PFSK-1 (cell line): Measurements from ENCODE around the gene TGM6.

ENCODE experiments used
- FOXP2 ChIP-seq: optimal IDR thresholded peaks from 2 replicates; pipeline ENCODE3; 2011; ENCODE audit warnings: borderline replicate concordance, control low read depth, inconsistent platforms; ENCODE audit not compliant: insufficient read depth; ENCODE audit errors: extremely low read length, extremely low read depth
- POLR2AphosphoS5 ChIP-seq: IDR thresholded peaks from 2 replicates; pipeline ENCODE4 v1.6.1; 2012; ENCODE audit warnings: low read depth, mild to moderate bottlenecking, control low read depth, low read length, moderate library complexity
- REST ChIP-seq, 2 experiments: IDR thresholded peaks; 2 replicates each; pipeline versions ENCODE4 v1.6.1 to v1.8.0; 2011 to 2012; ENCODE audit warnings: low read depth in 2 of 2, low read length in 2 of 2, control low read depth in 1 of 2, inconsistent platforms in 1 of 2, mild to moderate bottlenecking in 1 of 2, moderate library complexity in 1 of 2; ENCODE audit not compliant: insufficient read depth in 1 of 2
- SIN3A ChIP-seq: IDR thresholded peaks from 2 replicates; pipeline ENCODE4 v1.6.1; 2012; ENCODE audit warnings: mild to moderate bottlenecking, low read length, moderate library complexity, borderline replicate concordance; ENCODE audit not compliant: insufficient read depth
- TAF1 ChIP-seq: IDR thresholded peaks from 2 replicates; pipeline ENCODE4 v1.6.1; 2012; ENCODE audit warnings: low read length, control low read depth, borderline replicate concordance; ENCODE audit not compliant: insufficient read depth

TGM6 gene

GRCh38 chr20:2340136-2340535 is 40.6 kb upstream of the TGM6 start:
- no peak for TF ChIP-seq POLR2AphosphoS5
- TF ChIP-seq SIN3A: no peak
- TF ChIP-seq REST (IDR thresholded peaks at IDR 0.05; ENCODE audit: insufficient read depth in 1 of 2, low read depth in 2 of 2, low read length in 2 of 2): no peak
- TF ChIP-seq TAF1: no peak
- TF ChIP-seq FOXP2: no peak

- TF ChIP-seq REST (IDR thresholded peaks at IDR 0.05; ENCODE audit: insufficient read depth in 1 of 2, low read depth in 2 of 2, low read length in 2 of 2) (no peak), TAF1 (no peak), FOXP2 (no peak), SIN3A (no peak), POLR2AphosphoS5 (no peak)
Measured at GRCh38 chr20:2340823-2341222, 39.9 kb upstream of the TGM6 start.

GRCh38 chr20:2341336-2341735 is 39.4 kb upstream of the TGM6 start:
- TF ChIP-seq REST (IDR thresholded peaks at IDR 0.05; ENCODE audit: insufficient read depth in 1 of 2, low read depth in 2 of 2, low read length in 2 of 2) (no peak), FOXP2 (no peak), TAF1 (no peak), POLR2AphosphoS5 (no peak), SIN3A (no peak)

GRCh38 chr20:2342243-2342642 is 38.5 kb upstream of the TGM6 start:
- no peak for TF ChIP-seq REST (IDR thresholded peaks at IDR 0.05; ENCODE audit: insufficient read depth in 1 of 2, low read depth in 2 of 2, low read length in 2 of 2)
- no peak for TF ChIP-seq FOXP2
- TF ChIP-seq POLR2AphosphoS5: no peak
- no peak for TF ChIP-seq SIN3A
- TF ChIP-seq TAF1: no peak

GRCh38 chr20:2346188-2346587 is 34.5 kb upstream of the TGM6 start:
- TF ChIP-seq POLR2AphosphoS5 (no peak), FOXP2 (no peak), REST (IDR thresholded peaks at IDR 0.05; ENCODE audit: insufficient read depth in 1 of 2, low read depth in 2 of 2, low read length in 2 of 2) (no peak), SIN3A (no peak), TAF1 (no peak)
